ENCODE measurements around the gene AGAP3.

Gene AGAP3

GRCh38 chr7:151125470-151125845 lies 39.2 kb downstream of the AGAP3 start:
- DNase-seq = no peak

GRCh38 chr7:151125846-151126481 lies 39.7 kb downstream of the AGAP3 start:
- DNase-seq = no peak

GRCh38 chr7:151126491-151127137 lies 40.3 kb downstream of the AGAP3 start:
- no peak for DNase-seq

GRCh38 chr7:151128144-151128543 lies 41.9 kb downstream of the AGAP3 start:
- no peak for DNase-seq

GRCh38 chr7:151128716-151129115 lies 42.4 kb downstream of the AGAP3 start:
- no peak for DNase-seq

GRCh38 chr7:151129117-151129959 lies 43.1 kb downstream of the AGAP3 start:
- no peak for DNase-seq

GRCh38 chr7:151129960-151130591 lies 43.8 kb downstream of the AGAP3 start:
- DNase-seq = no peak

- DNase-seq = no peak
Observed at GRCh38 chr7:151130741-151131157, 44.5 kb downstream of the AGAP3 start.

- DNase-seq = no peak
Observed at GRCh38 chr7:151131224-151131591, 44.9 kb downstream of the AGAP3 start.

GRCh38 chr7:151131592-151132293 lies 45.5 kb downstream of the AGAP3 start:
- no peak for DNase-seq

GRCh38 chr7:151132461-151133205 lies 46.4 kb downstream of the AGAP3 start:
- DNase-seq = no peak

- DNase-seq = no peak
Observed at GRCh38 chr7:151133266-151133985, 47.2 kb downstream of the AGAP3 start.

GRCh38 chr7:151133986-151134742 lies 47.9 kb downstream of the AGAP3 start:
- DNase-seq = no peak

- DNase-seq = no peak
Observed at GRCh38 chr7:151134743-151135524, 48.7 kb downstream of the AGAP3 start.

GRCh38 chr7:151135525-151135845 lies 49.2 kb downstream of the AGAP3 start:
- DNase-seq = no peak

GRCh38 chr7:151135866-151136843 lies 49.9 kb downstream of the AGAP3 start:
- DNase-seq = no peak

GRCh38 chr7:151137076-151137675 lies 50.9 kb downstream of the AGAP3 start:
- no peak for DNase-seq

GRCh38 chr7:151137791-151138152 lies 51.5 kb downstream of the AGAP3 start:
- no peak for DNase-seq

Measured in cortex of kidney (tissue), 1 donor.